Ishikawa (cell line): Measurements from ENCODE around the gene BPIFB3.

Experiments
- CEBPB ChIP-seq: IDR thresholded peaks from 2 replicates; pipeline ENCODE4 v1.6.1; 2012
- CREB1 ChIP-seq: IDR thresholded peaks from 2 replicates; pipeline ENCODE4 v1.6.1; 2012; ENCODE audit warnings: low read depth
- EGR1 ChIP-seq: IDR thresholded peaks from 2 replicates; pipeline ENCODE4 v1.6.1; 2012
- EP300 ChIP-seq: IDR thresholded peaks from 2 replicates; pipeline ENCODE4 v1.6.1; 2012; ENCODE audit warnings: borderline replicate concordance
- FOXM1 ChIP-seq: IDR thresholded peaks from 2 replicates; pipeline ENCODE4 v1.6.1; 2012; ENCODE audit warnings: low read depth, borderline replicate concordance
- NFIC ChIP-seq: IDR thresholded peaks from 2 replicates; pipeline ENCODE4 v1.6.1; 2012
- RAD21 ChIP-seq: IDR thresholded peaks from 2 replicates; pipeline ENCODE4 v1.6.1; 2012; ENCODE audit warnings: low read depth
- TAF1 ChIP-seq: IDR thresholded peaks from 2 replicates; pipeline ENCODE4 v1.6.1; 2012; ENCODE audit warnings: low read depth, mild to moderate bottlenecking
- TCF12 ChIP-seq: IDR thresholded peaks from 2 replicates; pipeline ENCODE4 v1.6.1; 2012; ENCODE audit warnings: low read depth
- TEAD4 ChIP-seq: IDR thresholded peaks from 2 replicates; pipeline ENCODE4 v1.6.1; 2012
- YY1 ChIP-seq: IDR thresholded peaks from 2 replicates; pipeline ENCODE4 v1.6.1; 2012; ENCODE audit warnings: low read depth
- ZBTB7A ChIP-seq: IDR thresholded peaks from 2 replicates; pipeline ENCODE4 v1.6.1; 2012; ENCODE audit warnings: low read depth
- TF ChIP-seq, protein P1 (sequence below): IDR thresholded peaks from 2 replicates; pipeline ENCODE4 v1.6.1; 2012
- TF ChIP-seq, protein P2 (sequence below): IDR thresholded peaks from 2 replicates; pipeline ENCODE4 v1.6.1; 2012; ENCODE audit warnings: low read depth, mild to moderate bottlenecking
- TF ChIP-seq, protein P3 (sequence below): IDR thresholded peaks from 2 replicates; pipeline ENCODE4 v1.6.1; 2012

BPIFB3 gene

DNA sequence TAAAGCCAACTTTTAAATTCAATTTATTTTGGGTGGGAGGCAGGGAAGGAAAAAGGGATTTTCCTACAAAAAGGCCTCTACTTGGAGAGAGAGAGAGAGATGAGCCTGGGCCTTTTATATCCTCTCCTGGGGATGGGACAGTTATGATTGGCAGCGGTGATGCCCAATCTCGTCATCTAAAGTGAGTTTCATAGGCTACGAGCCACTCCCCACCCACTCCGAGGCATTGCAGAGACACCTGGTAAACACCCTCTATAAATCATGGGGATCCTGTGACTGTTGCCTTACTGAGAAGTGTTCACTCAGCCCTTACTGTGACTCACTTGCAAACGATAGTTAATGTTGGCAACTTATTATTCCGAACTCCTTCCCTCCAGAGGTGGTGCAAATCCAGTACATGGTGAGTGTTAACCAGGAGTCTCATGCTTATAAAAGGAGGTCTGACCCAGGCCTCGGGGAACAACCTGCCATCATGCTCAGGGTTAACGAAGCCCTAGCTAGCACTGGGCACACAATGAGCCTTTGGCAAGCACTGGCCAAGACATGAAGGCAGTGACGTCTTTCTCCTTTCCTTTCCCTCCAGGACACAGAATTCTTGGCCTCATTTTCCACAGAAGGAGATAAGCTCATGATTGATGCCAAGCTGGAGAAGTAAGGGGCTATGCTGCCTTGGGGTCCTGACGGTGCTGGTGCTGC is 46.3 kb downstream of the BPIFB3 start:
- TF ChIP-seq TAF1, result no peak
- no peak for TF ChIP-seq TEAD4
- no peak for TF ChIP-seq YY1
- TF ChIP-seq RAD21, result no peak
- no peak for TF ChIP-seq TCF12
- no peak for TF ChIP-seq CEBPB
- no peak for TF ChIP-seq ZBTB7A
- TF ChIP-seq EGR1, result no peak
- TF ChIP-seq, protein P1, sequence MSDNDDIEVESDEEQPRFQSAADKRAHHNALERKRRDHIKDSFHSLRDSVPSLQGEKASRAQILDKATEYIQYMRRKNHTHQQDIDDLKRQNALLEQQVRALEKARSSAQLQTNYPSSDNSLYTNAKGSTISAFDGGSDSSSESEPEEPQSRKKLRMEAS, result no peak
- TF ChIP-seq, protein P2, sequence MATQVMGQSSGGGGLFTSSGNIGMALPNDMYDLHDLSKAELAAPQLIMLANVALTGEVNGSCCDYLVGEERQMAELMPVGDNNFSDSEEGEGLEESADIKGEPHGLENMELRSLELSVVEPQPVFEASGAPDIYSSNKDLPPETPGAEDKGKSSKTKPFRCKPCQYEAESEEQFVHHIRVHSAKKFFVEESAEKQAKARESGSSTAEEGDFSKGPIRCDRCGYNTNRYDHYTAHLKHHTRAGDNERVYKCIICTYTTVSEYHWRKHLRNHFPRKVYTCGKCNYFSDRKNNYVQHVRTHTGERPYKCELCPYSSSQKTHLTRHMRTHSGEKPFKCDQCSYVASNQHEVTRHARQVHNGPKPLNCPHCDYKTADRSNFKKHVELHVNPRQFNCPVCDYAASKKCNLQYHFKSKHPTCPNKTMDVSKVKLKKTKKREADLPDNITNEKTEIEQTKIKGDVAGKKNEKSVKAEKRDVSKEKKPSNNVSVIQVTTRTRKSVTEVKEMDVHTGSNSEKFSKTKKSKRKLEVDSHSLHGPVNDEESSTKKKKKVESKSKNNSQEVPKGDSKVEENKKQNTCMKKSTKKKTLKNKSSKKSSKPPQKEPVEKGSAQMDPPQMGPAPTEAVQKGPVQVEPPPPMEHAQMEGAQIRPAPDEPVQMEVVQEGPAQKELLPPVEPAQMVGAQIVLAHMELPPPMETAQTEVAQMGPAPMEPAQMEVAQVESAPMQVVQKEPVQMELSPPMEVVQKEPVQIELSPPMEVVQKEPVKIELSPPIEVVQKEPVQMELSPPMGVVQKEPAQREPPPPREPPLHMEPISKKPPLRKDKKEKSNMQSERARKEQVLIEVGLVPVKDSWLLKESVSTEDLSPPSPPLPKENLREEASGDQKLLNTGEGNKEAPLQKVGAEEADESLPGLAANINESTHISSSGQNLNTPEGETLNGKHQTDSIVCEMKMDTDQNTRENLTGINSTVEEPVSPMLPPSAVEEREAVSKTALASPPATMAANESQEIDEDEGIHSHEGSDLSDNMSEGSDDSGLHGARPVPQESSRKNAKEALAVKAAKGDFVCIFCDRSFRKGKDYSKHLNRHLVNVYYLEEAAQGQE, result no peak
- TF ChIP-seq CREB1, result no peak
- TF ChIP-seq FOXM1, result no peak
- no peak for TF ChIP-seq EP300
- TF ChIP-seq, protein P3, sequence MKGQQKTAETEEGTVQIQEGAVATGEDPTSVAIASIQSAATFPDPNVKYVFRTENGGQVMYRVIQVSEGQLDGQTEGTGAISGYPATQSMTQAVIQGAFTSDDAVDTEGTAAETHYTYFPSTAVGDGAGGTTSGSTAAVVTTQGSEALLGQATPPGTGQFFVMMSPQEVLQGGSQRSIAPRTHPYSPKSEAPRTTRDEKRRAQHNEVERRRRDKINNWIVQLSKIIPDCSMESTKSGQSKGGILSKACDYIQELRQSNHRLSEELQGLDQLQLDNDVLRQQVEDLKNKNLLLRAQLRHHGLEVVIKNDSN, result no peak
- no peak for TF ChIP-seq NFIC

DNA sequence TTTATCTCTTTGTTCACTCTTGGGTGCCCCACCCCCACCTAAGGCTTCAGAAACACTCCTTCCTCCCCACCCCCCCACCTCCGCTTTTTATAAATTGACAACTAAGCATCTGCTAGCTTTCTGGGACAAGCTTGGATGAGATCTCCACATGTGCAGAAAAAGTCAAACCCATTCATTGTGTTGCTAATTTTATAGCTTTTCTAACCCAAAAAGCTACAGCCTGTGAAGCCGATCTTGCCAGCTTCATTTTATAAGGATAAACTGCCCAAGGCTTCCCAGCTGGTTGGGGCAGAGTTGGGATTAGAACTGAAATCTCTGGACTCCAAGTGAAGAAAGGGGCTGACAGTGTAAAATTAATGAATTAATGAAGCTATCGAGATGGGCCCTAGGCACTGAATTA is 49.9 kb downstream of the BPIFB3 start:
- no peak for TF ChIP-seq NFIC
- TF ChIP-seq, protein P1, result no peak
- TF ChIP-seq, protein P2, result no peak
- no peak for TF ChIP-seq TCF12
- TF ChIP-seq ZBTB7A, result no peak
- no peak for TF ChIP-seq TEAD4
- TF ChIP-seq TAF1, result no peak
- TF ChIP-seq, protein P3, result no peak
- no peak for TF ChIP-seq EGR1
- no peak for TF ChIP-seq RAD21
- TF ChIP-seq EP300, result no peak
- TF ChIP-seq FOXM1, result no peak
- TF ChIP-seq CEBPB, result no peak
- no peak for TF ChIP-seq YY1
- TF ChIP-seq CREB1, result no peak

DNA sequence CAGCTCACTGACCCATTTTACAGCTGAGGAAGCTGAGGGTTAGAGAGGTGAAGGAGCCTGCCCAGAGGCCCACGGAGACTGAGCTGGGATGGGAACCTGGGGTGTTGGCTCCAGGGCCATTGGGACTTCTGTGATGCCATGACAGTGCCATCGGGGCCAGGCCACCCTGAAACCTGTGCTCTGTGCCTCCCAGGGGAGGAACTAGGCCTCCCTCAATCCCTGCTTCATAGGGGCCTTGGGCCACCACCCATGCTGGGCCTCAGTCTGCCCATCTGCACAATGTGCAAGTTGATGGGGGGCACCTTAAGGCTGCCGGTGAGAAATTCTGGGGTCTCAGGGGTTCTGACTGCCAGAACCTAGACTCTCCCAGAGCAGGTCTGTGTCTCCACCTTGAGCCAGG is 50.6 kb downstream of the BPIFB3 start:
- TF ChIP-seq NFIC (no peak), EGR1 (no peak), TEAD4 (no peak), EP300 (no peak), FOXM1 (no peak), TCF12 (no peak), CREB1 (no peak), CEBPB (no peak), RAD21 (no peak), ZBTB7A (no peak), TAF1 (no peak), YY1 (no peak)
- TF ChIP-seq, protein P2, result no peak
- TF ChIP-seq, protein P3, result no peak
- TF ChIP-seq, protein P1, result no peak
